D341Med (cell line): ENCODE measurements around the gene NANOS2.

Source experiments
- DNase-seq: peaks from one replicate; pipeline ENCODE4 v3.0.0; 2012; ENCODE audit warnings: low spot score

NANOS2 gene

GRCh38 chr19:45913874-45914830, at the start of gene NANOS2:
Gene NANOS2 (minus strand): TSS chr19:45914778. CDS start chr19:45914693, 85 bp downstream.
- peak; percentile 60 for DNase-seq

GRCh38 chr19:45962021-45962420, 47.4 kb upstream of the NANOS2 start:
- DNase-seq = no peak

DNA sequence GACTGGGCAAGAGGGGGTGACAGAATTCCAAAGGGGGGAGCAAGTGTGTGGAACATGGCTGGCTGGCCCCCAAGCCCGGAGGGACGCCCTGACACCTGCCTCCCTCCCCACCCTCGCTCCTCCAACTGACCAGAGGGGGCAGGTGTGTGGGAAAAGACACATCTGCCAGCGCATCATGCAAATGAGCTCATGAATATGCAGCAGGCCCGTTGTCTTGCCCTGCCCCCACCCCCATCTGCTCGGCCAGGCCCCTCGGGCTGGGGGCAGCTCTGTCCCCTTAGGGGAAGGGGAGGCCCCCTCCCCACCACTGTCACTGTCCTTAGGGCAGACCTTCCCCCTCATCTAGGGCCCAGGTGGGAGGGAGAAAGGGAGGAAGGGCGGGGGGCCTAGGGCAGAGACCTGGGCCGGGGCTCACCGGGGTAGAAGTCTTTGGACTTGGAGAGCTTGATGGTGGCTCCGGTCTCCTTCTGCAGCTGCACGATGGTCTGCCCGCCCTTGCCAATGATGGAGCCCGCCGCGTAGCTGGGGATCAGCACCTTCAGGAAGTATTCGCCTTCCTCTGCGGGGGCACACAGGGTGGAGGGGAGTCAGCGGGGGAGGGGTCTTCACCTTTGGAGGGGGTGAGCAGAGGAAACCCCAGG, 46.1 kb upstream of the NANOS2 start:
- DNase-seq = no peak

GRCh38 chr19:45959517-45960025, 45.0 kb upstream of the NANOS2 start:
- DNase-seq = no peak

- no peak for DNase-seq
Observed at GRCh38 chr19:45958769-45959516, 44.4 kb upstream of the NANOS2 start.

GRCh38 chr19:45958320-45958719, 43.7 kb upstream of the NANOS2 start:
- no peak for DNase-seq

DNA sequence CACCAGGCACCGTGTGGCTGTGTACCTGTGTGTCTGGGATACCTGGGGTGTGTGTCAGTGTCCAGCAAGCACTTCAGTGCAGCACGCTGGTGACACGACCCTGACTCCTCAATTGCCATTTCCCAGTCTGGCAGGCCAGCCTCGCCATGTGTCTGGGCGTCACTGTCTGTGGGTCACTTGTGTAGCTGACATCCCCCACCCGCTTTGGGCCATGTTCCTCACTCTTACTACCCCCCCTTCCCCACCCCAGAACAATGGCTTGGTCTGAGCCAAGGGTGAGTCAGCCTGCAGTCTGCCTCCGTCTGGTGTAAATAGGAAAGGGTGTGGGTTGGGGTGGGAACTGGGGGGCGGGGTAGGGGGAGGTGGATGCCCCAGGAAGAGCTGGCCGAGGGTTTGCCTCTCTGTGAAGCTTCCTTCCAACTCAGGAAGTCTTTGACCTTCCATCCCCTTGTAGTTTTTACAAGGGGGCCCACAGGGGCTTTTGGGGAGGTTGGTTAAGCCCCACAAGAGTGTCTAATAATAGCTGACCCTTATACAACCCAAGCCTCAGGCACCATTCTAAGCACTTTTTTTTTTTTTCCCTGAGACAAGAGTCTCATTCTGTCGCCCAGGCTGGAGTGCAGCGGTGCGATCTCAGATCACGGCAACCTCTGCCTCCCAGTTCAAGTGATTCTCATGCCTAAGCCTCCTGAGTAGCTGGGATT, 41.5 kb upstream of the NANOS2 start:
- no peak for DNase-seq

DNA sequence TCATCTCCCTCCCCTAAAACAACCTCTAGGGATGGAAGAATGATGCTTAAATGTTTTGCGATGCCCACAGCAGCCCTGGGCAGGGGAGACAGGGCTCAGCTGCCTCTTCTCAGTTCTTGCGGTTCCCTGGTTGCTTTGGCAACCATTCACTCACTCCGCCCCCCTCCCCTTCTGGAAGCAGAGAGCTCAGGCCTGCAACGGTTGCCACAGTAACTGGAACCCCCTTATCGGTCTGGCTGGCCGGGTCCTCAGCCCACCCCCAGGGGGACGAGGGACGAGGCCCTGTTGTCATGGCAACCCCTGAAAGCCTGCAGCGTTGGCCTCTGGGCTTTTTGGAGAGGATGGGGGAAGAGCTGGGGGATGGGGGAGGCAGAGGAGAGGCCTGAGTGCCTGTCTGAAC, 39.6 kb upstream of the NANOS2 start:
- no peak for DNase-seq

DNA sequence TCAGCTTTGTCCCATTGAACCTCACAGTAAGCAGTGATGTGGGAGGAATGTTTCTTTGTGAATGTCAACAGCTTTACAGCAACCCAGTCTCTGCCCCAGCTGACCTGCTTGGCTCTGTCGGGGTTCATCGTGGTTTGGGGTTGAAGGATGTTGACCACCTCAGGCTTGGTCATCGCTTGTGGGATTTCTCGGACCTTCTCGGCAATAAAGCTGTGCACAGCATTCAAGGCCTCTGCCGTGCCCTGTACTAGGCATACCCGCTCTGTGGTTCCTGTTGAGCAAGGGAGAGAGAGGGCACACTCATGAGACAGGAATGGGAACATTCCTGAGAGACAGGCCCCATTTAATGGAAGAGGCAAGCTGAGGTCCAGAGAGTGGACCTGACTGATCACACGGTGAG, 39.1 kb upstream of the NANOS2 start:
- no peak for DNase-seq

DNA sequence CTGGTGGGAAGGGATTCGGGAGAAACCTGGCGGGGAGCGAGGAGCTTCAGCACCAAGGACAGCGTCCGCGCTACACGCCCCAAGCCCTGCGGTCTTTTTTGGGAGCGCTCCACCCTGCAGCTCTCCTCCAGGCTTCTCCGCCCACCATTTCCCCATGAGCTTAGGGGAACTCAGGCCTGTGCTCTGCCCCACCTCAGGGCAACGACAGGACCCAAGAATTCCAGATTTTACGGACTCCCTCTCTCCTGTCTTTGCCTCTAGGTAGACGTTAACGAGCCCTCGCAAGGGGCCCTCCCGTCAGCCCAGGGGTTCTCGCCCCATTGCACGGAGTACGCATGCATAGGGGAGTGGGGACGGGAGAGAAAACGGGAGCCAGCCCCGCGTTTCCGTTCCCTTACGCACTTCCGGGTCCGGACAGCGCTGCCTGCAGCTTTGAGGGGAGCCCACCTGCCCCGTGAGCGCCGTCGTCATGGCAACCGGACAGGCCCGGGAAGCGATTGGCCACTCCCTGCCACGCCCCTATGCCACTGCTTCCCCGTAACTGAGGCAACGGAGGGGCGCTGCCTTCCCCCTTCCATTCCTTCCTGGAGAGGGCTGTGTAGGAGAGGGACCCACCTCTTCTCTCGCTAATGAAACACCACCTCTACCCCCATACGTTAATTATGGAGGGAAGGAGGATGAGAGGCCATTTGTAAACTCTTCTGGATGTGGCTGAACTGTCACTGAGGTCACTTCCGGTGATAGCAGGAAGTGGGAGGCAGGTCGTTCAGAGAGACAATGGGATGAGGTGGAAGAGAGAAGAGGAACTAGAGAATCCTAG, 38.3 kb upstream of the NANOS2 start:
- DNase-seq = peak; percentile 93

DNA sequence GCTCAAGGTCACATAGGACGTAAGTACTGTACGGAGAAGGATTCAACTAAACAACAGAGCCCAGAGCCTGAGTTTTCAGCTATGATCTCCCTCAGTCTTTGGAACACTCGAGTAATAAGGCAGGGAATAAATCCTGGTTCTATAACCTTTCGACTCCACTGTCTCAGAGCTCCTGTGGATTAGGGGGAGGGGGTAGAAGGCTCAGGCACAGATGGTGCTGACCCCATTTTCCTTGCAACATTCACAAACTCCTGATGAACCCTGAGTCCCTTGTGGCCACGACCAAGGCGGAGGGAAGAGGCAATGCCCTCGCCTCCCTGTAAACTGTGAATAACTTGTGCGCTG, 37.7 kb upstream of the NANOS2 start:
- DNase-seq = no peak

GRCh38 chr19:45947926-45948325, 33.3 kb upstream of the NANOS2 start:
- DNase-seq = no peak

DNA sequence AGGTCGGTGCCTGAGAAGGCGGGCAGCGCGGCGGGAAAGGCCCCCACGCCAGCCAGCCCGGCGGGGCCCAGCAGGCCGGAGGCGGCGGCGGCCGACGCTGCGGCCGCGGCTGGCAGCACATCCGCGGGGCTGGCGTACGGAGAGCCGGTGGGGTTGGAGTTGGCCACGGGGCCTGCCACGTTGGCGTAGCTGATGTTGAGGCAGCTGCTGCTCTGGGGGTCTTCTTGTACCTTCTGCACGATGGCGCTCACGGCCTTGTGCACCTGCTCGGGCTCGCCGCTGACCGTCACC, 25.9 kb upstream of the NANOS2 start:
- DNase-seq = no peak

- no peak for DNase-seq
Observed at GRCh38 chr19:45939792-45940514, 25.4 kb upstream of the NANOS2 start.

DNA sequence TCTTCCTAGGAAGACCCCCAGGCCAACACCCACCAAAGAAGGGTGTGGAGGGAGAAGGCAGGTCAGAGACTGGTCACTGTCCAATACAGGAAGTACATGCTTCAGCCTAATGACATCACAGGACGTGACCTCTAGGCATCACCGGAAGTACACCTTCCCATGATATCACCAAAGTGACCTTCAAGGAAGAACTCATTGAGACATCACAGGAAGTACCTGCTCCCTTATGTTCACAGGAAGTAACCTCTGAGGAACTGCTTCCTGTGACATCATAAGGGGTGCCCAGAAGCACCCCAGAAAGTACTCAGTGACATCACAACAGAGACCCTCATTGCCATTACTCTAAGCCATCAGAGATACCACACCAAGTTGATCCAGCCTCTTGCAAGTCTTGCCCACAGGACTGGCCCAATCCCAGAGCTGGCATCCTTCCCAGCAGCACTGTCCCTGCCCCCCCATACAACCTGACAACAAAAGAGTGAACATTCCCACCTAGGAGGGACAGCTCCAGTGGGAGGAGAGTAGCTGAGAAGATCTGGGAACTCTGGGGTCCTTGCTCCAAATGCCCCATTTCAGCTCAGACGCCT, 24.2 kb upstream of the NANOS2 start:
- DNase-seq = no peak

DNA sequence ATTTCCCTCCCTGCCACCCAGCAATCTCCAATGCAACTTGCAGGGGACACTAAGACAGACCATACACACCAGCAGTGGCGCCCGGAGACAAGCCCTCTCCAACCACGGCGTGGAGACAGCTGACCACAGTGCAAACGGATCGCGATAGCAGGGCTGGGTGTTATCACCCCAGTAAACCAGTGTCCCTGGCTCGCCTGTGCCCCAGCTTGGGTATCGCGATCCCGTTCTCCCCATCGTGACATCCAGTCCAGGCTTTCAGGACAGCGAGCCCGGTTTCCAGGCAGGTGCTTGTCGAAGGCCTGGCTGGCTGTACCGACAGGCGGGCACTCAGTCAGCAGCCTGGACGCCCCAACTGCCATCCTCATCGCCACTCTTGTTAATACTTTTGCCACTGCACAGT, 20.7 kb upstream of the NANOS2 start:
- DNase-seq = no peak

- DNase-seq = no peak
Observed at GRCh38 chr19:45934551-45935230, 20.1 kb upstream of the NANOS2 start.

DNA sequence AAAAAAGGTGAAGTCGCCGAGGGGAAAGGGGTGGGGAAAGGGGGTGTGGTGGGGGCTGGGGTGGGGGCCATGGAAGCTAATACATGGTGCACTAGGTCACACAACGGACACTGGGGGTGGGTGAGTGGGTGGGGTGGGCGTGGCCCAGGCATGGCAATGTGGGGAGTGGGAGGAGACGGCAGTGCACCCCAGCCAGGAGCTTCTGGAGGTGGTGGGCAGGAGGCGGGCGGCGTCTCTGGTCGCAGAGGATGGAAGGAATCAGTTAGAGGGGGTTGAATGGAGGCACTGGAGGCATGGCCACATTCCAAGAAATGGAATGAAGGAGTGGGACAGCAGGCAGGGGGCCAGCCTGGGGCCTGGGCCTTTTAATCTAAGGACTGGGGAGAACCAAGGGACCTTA, 19.2 kb upstream of the NANOS2 start:
- no peak for DNase-seq

DNA sequence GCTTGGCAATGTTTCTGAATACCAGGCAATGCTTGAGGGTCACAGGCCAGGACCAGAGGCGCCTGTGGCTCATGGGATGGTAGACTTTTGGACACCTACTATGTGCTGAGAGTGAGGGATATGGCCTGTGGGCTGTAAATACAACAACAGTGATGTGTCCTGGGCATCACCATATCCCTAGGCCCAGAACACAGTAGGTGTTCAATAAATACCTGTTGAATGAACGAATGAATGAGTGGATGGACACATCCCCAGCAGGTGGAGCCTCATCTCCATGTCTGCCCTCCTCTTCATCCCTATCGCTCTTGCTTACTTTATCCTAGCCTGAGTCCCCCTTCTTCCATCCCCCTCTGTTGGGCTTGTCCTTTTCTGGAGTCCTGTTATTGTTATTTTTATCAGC, 16.5 kb upstream of the NANOS2 start:
- no peak for DNase-seq

DNA sequence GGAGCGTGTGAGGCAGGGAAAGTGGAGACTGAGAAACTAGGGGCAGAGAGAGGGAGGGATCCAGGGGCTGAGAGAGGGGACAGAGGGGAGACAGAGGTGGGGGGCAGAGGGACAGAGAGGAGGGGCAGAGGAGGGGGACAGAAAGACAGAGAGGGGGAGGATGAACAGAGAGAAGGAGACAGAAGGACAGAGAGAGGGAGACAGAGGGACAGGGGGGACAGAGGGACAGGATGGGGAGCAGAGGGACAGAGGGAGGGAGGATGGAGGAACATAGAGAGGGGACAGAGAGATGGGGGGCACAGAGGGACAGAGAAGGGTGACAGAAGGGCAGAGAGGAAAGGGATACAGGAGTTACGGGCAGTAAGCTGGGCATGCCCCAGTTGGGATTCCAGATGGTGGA, 14.7 kb upstream of the NANOS2 start:
- no peak for DNase-seq
